HG02840 (cell line): ENCODE data around the gene EGFR.
"Not testable (repeated sequence)": the region's sequence is repeated elsewhere in the genome, so short reads cannot be mapped to it uniquely, and the experiment has no call there.

Experiments
- ATAC-seq: cut with Tn5 transposase; IDR thresholded peaks from one replicate; pipeline ENCODE4 v1.9.1; 2021; ENCODE audit warnings: mild to moderate bottlenecking, moderate library complexity, moderate number of reproducible peaks; ENCODE audit not compliant: unreplicated experiment, low FRiP score

EGFR gene

GRCh38 chr7:55032069-55032699 lies 13.4 kb downstream of the EGFR start:
- ATAC-seq, result no peak

- no peak for ATAC-seq
Observed at GRCh38 chr7:55033236-55033846, 14.5 kb downstream of the EGFR start.

GRCh38 chr7:55034776-55035175 lies 16.0 kb downstream of the EGFR start:
- ATAC-seq, result no peak

- not testable (repeated sequence) for ATAC-seq
Observed at GRCh38 chr7:55035410-55035809, 16.6 kb downstream of the EGFR start.

- no peak for ATAC-seq
Observed at GRCh38 chr7:55036950-55037736, 18.3 kb downstream of the EGFR start.

GRCh38 chr7:55043691-55044370 lies 25.0 kb downstream of the EGFR start:
- ATAC-seq, result no peak

GRCh38 chr7:55044371-55044717 lies 25.5 kb downstream of the EGFR start:
- ATAC-seq, result no peak

GRCh38 chr7:55044791-55045190 lies 26.0 kb downstream of the EGFR start:
- ATAC-seq, result no peak

- no peak for ATAC-seq
Observed at GRCh38 chr7:55046582-55047342, 27.9 kb downstream of the EGFR start.

GRCh38 chr7:55048221-55048859 lies 29.5 kb downstream of the EGFR start:
- ATAC-seq, result no peak

- ATAC-seq, result no peak
Observed at GRCh38 chr7:55050281-55050680, 31.5 kb downstream of the EGFR start.

GRCh38 chr7:55052081-55052480 lies 33.3 kb downstream of the EGFR start:
- no peak for ATAC-seq

GRCh38 chr7:55052741-55053427 lies 34.1 kb downstream of the EGFR start:
- ATAC-seq, result no peak

- no peak for ATAC-seq
Observed at GRCh38 chr7:55053651-55054571, 35.1 kb downstream of the EGFR start.

- no peak for ATAC-seq
Observed at GRCh38 chr7:55054758-55055157, 35.9 kb downstream of the EGFR start.

GRCh38 chr7:55055479-55055878 lies 36.7 kb downstream of the EGFR start:
- no peak for ATAC-seq

GRCh38 chr7:55056068-55056467 lies 37.3 kb downstream of the EGFR start:
- no peak for ATAC-seq
